ENCODE results near the gene SNRNP200. TPM values are rescaled to one million over a fixed set of nuclear protein-coding genes. Genes with fewer than 3 reads are reported as not detected.

SNRNP200 gene
- total RNA-seq, 4 donors from 2014 or later: 67.8 to 106 (median 83.4) TPM

GRCh38 chr2:96316999-96317398, 11.7 kb upstream of the SNRNP200 start:
- no peak for TF ChIP-seq CTCF (IDR thresholded peaks at IDR 0.05; ENCODE audit: low read depth)

GRCh38 chr2:96315400-96316071, 10.2 kb upstream of the SNRNP200 start:
- no peak for TF ChIP-seq CTCF (IDR thresholded peaks at IDR 0.05; ENCODE audit: low read depth)

- TF ChIP-seq CTCF (IDR thresholded peaks at IDR 0.05; ENCODE audit: low read depth): no peak
Observed at GRCh38 chr2:96315005-96315399, 9.7 kb upstream of the SNRNP200 start.

- TF ChIP-seq CTCF (IDR thresholded peaks at IDR 0.05; ENCODE audit: low read depth): no peak
Observed at GRCh38 chr2:96308248-96308647, 2.9 kb upstream of the SNRNP200 start.

- TF ChIP-seq CTCF (IDR thresholded peaks at IDR 0.05; ENCODE audit: low read depth): no peak
Observed at GRCh38 chr2:96306370-96306769, 1.0 kb upstream of the SNRNP200 start.

- no peak for TF ChIP-seq CTCF (IDR thresholded peaks at IDR 0.05; ENCODE audit: low read depth)
Observed at GRCh38 chr2:96305979-96306308, 598 bp upstream of the SNRNP200 start.

GRCh38 chr2:96304606-96305005, 740 bp downstream of the SNRNP200 start:
- no peak for TF ChIP-seq CTCF (IDR thresholded peaks at IDR 0.05; ENCODE audit: low read depth)

Data from subcutaneous adipose tissue (tissue), 4 donors.